Measurements from ENCODE around the gene ART3.
"Not testable (repeated sequence)": the region's sequence is repeated elsewhere in the genome, so short reads cannot be mapped to it uniquely, and the experiment has no call there.

ART3 gene

GRCh38 chr4:76074468-76074867, at the start of gene ART3:
ART3 (plus strand) TSS chr4:76074709; CDS start chr4:76075890, 1,181 bp downstream.
- DNase-seq (ENCODE audit: low read depth, low spot score), result no peak
- in situ Hi-C loops (cut with HindIII; ENCODE audit: low sequenced_read_pairs), result no loop called here
- no peak within 1 kb of the TSS for H3K4me3 ChIP-seq (ENCODE audit: low read depth, low read length)
- TF ChIP-seq CTCF (IDR thresholded peaks at IDR 0.05; ENCODE audit: low read depth, low read length), result no peak

- TF ChIP-seq CTCF (IDR thresholded peaks at IDR 0.05; ENCODE audit: low read depth, low read length), result no peak
- peak; percentile 23 for DNase-seq (ENCODE audit: low read depth, low spot score)
- peak overlapping the region; percentile 21 for H3K4me3 ChIP-seq (ENCODE audit: low read depth, low read length)
- in situ Hi-C loops (cut with HindIII; ENCODE audit: low sequenced_read_pairs), result no loop called here
These were observed 46.2 kb upstream of the ART3 start for GRCh38 chr4:76028350-76028765.

- H3K4me3 ChIP-seq (ENCODE audit: low read depth, low read length), result no peak overlapping the region
- in situ Hi-C loops (cut with HindIII; ENCODE audit: low sequenced_read_pairs), result no loop called here
- TF ChIP-seq CTCF (IDR thresholded peaks at IDR 0.05; ENCODE audit: low read depth, low read length), result no peak
- no peak for DNase-seq (ENCODE audit: low read depth, low spot score)
These were observed 45.2 kb upstream of the ART3 start for GRCh38 chr4:76029300-76029699.

- in situ Hi-C loops (cut with HindIII; ENCODE audit: low sequenced_read_pairs), result no loop called here
- TF ChIP-seq CTCF (IDR thresholded peaks at IDR 0.05; ENCODE audit: low read depth, low read length), result no peak
- no peak for DNase-seq (ENCODE audit: low read depth, low spot score)
- no peak overlapping the region for H3K4me3 ChIP-seq (ENCODE audit: low read depth, low read length)
These were observed 39.4 kb upstream of the ART3 start for GRCh38 chr4:76035141-76035540.

- H3K4me3 ChIP-seq (ENCODE audit: low read depth, low read length), result no peak within 1 kb of the TSS
- no peak for DNase-seq (ENCODE audit: low read depth, low spot score)
- no peak for TF ChIP-seq CTCF (IDR thresholded peaks at IDR 0.05; ENCODE audit: low read depth, low read length)
- in situ Hi-C loops (cut with HindIII; ENCODE audit: low sequenced_read_pairs), result no loop called here
These were observed 38.6 kb upstream of the ART3 start, which contains the start of gene CXCL11 for GRCh38 chr4:76035799-76036380. CXCL11 (minus strand) TSS chr4:76036070; CDS start chr4:76035987, 83 bp downstream.

- no peak for DNase-seq (ENCODE audit: low read depth, low spot score)
- in situ Hi-C loops (cut with HindIII; ENCODE audit: low sequenced_read_pairs), result no loop called here
- TF ChIP-seq CTCF (IDR thresholded peaks at IDR 0.05; ENCODE audit: low read depth, low read length), result no peak
- H3K4me3 ChIP-seq (ENCODE audit: low read depth, low read length), result no peak overlapping the region
These were observed 37.7 kb upstream of the ART3 start for GRCh38 chr4:76036855-76037254.

GRCh38 chr4:76042241-76042998, 32.1 kb upstream of the ART3 start:
- in situ Hi-C loops (cut with HindIII; ENCODE audit: low sequenced_read_pairs); H3K4me3 ChIP-seq (ENCODE audit: low read depth, low read length); DNase-seq (ENCODE audit: low read depth, low spot score): not testable (repeated sequence)

- DNase-seq (ENCODE audit: low read depth, low spot score); H3K4me3 ChIP-seq (ENCODE audit: low read depth, low read length); in situ Hi-C loops (cut with HindIII; ENCODE audit: low sequenced_read_pairs): not testable (repeated sequence)
These were observed 31.2 kb upstream of the ART3 start for GRCh38 chr4:76043306-76043705.

GRCh38 chr4:76044686-76045085, 29.8 kb upstream of the ART3 start:
- DNase-seq (ENCODE audit: low read depth, low spot score); H3K4me3 ChIP-seq (ENCODE audit: low read depth, low read length); in situ Hi-C loops (cut with HindIII; ENCODE audit: low sequenced_read_pairs): not testable (repeated sequence)

GRCh38 chr4:76049860-76050416, 24.6 kb upstream of the ART3 start:
- in situ Hi-C loops (cut with HindIII; ENCODE audit: low sequenced_read_pairs); H3K4me3 ChIP-seq (ENCODE audit: low read depth, low read length); DNase-seq (ENCODE audit: low read depth, low spot score): not testable (repeated sequence)
